GM12872 (cell line): ENCODE results near the gene GRK3.

Experiments used
- TF ChIP-seq, protein P1 (sequence below): IDR thresholded peaks from 3 replicates; pipeline ENCODE4 v1.5.1; 2011; ENCODE audit warnings: low read depth, mild to moderate bottlenecking, low read length, moderate library complexity; ENCODE audit not compliant: insufficient read depth

The GRK3 gene

DNA sequence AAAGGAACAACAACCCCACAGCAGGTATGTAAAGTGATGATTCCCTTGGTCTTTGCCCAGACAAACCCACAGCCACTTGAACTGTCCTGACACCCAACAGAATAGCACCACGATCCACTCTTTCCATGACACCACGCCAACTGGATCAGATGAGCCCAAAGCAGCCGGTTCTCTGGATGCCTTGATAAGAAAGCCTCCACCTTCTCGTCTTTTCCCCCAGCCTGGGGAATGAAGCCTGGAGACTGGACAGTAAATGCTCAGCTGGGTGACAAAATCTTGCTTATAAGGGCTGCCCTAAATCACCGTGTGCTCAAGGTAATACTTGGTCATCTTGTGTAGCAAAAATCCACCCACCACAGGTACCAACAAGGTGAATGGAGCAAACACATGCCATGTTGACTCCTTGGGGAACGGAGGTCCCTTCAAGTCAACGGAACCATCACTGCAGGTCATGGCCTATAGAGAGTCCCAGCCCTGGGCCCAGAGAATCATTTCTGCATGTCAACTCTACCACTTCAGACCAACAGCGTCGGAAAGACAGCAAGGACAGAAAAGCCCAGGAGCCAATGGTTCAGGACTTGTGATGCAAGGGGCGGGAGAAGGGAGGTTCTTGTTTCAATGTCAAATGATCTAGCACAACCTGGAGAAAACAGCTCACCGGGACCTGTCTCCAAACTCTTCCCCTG, 175.3 kb downstream of the GRK3 start:
- TF ChIP-seq, protein P1, sequence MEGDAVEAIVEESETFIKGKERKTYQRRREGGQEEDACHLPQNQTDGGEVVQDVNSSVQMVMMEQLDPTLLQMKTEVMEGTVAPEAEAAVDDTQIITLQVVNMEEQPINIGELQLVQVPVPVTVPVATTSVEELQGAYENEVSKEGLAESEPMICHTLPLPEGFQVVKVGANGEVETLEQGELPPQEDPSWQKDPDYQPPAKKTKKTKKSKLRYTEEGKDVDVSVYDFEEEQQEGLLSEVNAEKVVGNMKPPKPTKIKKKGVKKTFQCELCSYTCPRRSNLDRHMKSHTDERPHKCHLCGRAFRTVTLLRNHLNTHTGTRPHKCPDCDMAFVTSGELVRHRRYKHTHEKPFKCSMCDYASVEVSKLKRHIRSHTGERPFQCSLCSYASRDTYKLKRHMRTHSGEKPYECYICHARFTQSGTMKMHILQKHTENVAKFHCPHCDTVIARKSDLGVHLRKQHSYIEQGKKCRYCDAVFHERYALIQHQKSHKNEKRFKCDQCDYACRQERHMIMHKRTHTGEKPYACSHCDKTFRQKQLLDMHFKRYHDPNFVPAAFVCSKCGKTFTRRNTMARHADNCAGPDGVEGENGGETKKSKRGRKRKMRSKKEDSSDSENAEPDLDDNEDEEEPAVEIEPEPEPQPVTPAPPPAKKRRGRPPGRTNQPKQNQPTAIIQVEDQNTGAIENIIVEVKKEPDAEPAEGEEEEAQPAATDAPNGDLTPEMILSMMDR: no peak

DNA sequence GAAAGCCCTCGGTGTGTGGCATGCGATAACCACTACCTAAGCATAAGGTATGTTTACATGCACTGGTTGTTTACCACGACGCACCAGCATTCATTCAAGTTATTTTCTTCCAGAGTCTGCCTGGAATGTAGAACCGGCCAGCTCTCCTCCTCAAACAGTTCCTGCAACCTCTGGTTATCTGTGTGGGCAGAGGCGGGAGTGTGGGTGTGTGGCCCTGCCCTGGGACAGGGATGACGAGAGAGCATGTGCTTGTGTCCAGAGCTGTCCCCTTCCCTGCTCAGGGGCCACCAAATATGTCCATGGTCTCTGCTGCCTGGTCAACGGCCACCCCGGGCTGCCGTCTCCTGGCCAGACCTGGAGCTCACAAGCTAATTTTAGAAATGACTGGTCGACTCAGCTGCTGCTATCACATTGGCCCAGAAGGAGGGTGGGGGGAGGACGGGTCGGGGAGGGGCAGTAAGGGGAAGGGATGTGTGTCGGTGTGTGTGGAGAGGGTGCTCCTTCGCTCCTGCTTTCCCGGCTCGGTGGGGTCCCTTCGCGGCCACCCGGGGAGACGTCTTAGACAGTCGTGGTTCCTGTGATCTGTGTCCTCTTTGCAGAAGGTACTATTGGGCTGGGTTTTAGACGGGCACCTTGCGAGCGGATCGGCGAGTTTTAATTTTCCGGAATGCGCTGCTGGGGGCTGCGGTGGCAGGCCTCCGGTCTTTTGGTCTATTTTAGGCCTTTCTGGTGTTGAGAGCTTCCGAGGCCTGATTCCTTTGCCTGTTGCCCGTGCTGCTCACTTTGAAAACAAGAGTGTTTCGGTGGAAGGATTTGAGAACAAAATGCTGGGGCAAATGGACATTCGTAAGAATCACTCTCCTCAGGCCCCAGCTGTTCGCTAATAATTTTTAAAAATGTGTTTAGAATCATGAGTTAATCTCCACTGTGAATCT, 177.5 kb downstream of the GRK3 start, which contains the start of gene MYO18B:
Gene MYO18B, plus strand, starts transcription at position 497 of the 935 bp plus-strand sequence. CDS start 18,905 bp downstream, outside the sequence.
- TF ChIP-seq, protein P1: no peak

DNA sequence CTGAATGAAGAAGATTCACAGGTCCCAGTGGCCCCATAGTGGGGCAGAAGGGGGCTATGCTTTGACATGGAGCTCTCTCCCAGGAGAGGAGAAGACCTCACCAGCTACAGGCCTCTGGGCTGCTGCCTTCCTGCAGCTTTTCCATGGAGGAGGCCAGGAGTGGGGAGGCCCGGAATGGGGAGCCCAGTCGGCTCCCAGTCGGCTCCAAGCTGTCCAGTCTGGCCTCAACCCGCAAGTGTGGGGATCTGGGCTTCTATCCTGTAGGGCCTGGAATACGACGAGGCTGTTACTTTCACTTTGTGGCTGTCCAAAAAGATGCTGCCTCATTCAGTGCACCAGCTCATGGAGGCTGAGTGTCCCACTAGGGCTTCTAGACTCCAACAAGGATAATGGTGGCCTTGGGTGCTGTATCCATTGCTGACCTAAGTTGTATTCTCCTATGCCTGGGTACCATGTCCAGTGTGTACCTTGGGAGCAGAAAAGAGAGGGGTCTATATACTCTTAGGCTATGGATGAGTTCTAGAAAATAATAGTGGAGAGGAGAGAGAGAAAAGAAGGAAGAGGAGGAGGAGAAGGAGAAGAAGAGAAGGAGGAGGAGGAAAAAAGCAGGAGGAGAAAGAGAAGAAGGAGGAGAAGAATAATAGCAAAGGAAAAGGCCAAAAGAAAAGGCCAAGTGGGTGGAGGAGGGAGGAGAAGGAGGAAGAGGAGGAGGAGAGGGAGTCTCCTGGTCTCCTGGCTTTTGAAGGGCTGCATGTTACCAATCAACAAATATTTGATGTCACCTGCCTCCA, 178.6 kb downstream of the GRK3 start:
- TF ChIP-seq, protein P1: no peak

DNA sequence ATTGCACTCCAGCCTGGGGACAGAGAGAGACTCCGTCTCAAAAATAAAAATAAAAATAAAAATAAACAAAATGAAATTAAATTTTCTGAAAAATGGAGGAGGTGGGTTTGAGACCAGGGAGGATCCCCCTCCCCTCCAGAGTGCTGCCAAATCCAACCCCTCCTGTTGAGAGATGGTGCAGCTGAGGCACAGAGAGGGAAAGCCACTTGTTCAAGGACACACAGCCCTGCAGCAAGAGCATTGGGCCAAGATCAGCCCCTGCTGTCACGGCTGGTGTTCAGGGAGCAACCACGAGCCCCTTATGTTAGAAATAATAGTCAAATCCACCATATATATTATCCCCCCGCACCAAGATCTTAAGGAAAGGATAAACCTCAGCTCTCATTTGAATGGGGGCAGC, 180.2 kb downstream of the GRK3 start:
- TF ChIP-seq, protein P1: no peak

DNA sequence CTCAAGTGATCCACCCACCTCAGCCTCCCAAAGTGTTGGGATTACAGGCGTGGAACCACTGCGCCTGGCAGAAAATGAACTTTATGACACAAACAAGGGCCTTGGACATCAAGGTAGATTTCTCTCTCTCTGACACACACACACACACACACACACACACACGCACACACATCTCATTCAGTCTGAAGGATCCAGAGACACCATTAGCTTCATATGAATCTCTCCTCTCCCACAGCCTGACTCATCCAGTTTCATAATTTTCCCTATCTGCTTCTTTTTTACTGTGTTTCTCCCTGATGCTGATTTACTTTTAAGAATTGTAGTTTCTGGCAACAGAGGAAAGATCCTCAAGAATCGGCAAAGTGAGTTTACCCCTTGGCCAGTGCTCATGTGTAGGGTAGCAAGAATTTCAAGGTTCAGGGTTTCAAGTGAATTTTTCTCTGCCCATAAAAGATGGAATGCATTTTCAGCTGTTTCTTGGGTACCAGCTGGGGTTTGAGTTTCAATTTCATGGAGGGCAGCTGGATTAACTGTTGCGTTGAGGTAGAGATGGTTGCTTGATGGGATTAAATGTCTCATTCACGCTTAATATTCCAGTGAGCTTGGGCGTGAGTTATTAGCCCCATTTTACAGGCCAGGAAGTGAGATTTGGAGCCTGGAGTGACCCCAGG, 181.0 kb downstream of the GRK3 start:
- TF ChIP-seq, protein P1: no peak

DNA sequence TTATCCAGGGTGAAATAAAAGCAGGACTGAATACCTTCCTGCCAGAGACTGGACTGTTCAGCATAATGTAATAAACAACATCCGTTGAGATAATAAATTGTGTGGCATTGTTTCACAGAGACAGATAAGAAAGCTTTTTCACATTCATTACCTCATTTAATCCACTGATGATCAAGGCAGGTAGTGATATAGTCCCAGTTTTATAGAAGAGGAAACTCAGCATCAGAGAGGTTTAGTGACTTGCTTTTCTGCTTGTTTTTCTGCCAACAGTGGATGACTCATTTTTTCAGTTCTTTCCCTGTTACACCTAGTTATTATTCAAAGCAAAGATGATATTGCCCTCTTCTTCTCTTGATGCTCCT, 181.5 kb downstream of the GRK3 start:
- TF ChIP-seq, protein P1: no peak
